Mesendoderm (in vitro differentiated cells): ENCODE data around the gene DPH2.
A peak's percentile ranks its signal among the peaks of the same experiment; 100 is the strongest.

Experiments
- DNase-seq: peaks from one replicate; pipeline ENCODE4 v3.0.0; 2013
- H2AK5ac ChIP-seq: 2 replicates; pipeline ENCODE4 v1.6.1; 2013; ENCODE audit warnings: low read length, inconsistent platforms
- H2BK120ac ChIP-seq: 2 replicates; pipeline ENCODE4 v1.6.1; 2013; ENCODE audit warnings: low read depth, mild to moderate bottlenecking, low read length, moderate library complexity, mixed read lengths
- H2BK15ac ChIP-seq: replicated peaks from 2 replicates; pipeline ENCODE4 v1.6.1; 2013; ENCODE audit warnings: low read depth, mild to moderate bottlenecking, moderate library complexity
- H2BK5ac ChIP-seq: 2 replicates; pipeline ENCODE4 v1.6.1; 2013; ENCODE audit warnings: low read length, inconsistent platforms
- H3K18ac ChIP-seq: 2 replicates; pipeline ENCODE4 v1.6.1; 2013; ENCODE audit warnings: mild to moderate bottlenecking, low read length, mixed read lengths
- H3K23ac ChIP-seq: one replicate; pipeline ENCODE4 v1.6.1; 2013; ENCODE audit warnings: low read length
- H3K27ac ChIP-seq: 2 replicates; pipeline ENCODE4 v1.5.1; 2013; ENCODE audit warnings: low read depth, mild to moderate bottlenecking, inconsistent platforms, low read length, moderate library complexity
- H3K27me3 ChIP-seq: 2 replicates; pipeline ENCODE4 v1.6.1; 2013; ENCODE audit warnings: low read length, control low read depth, mild to moderate bottlenecking, inconsistent platforms; ENCODE audit not compliant: insufficient read depth, poor library complexity
- H3K36me3 ChIP-seq: 2 replicates; pipeline ENCODE4 v1.6.1; 2013; ENCODE audit warnings: low read length, inconsistent platforms; ENCODE audit not compliant: control insufficient read depth, insufficient read depth
- H3K4ac ChIP-seq: one replicate; pipeline ENCODE4 v1.6.1; 2013; ENCODE audit warnings: low read depth, mild to moderate bottlenecking, low read length, moderate library complexity
- H3K4me1 ChIP-seq: 2 replicates; pipeline ENCODE4 v1.6.1; 2013; ENCODE audit warnings: low read depth, low read length, inconsistent platforms; ENCODE audit not compliant: control insufficient read depth
- H3K4me2 ChIP-seq: 2 replicates; pipeline ENCODE4 v1.6.1; 2013; ENCODE audit warnings: low read length
- H3K4me3 ChIP-seq: 2 replicates; pipeline ENCODE4 v1.5.1; 2013; ENCODE audit warnings: mild to moderate bottlenecking, low read length
- H3K56ac ChIP-seq: one replicate; pipeline ENCODE4 v1.6.1; 2013; ENCODE audit warnings: low read length
- H3K79me1 ChIP-seq: 2 replicates; pipeline ENCODE4 v1.6.1; 2013; ENCODE audit warnings: low read length, inconsistent platforms
- H3K79me2 ChIP-seq: 2 replicates; pipeline ENCODE4 v1.6.1; 2013; ENCODE audit warnings: mild to moderate bottlenecking, low read length; ENCODE audit not compliant: control insufficient read depth, insufficient read depth
- H3K9ac ChIP-seq: 2 replicates; pipeline ENCODE4 v1.6.1; 2013; ENCODE audit warnings: low read length, inconsistent platforms
- H4K5ac ChIP-seq: one replicate; pipeline ENCODE4 v1.6.1; 2013; ENCODE audit warnings: low read length
- H4K8ac ChIP-seq: one replicate; pipeline ENCODE4 v1.6.1; 2013; ENCODE audit warnings: low read depth, mild to moderate bottlenecking, control low read depth, low read length, moderate library complexity
- WGBS: extraction: QIAGEN DNeasy Blood & Tissue Kit; methylation state at CpG from one replicate; pipeline ENCODE4 v1.1.7; 2013; ENCODE audit warnings: low lambda C conversion rate, missing lambda C conversion rate; ENCODE audit not compliant: insufficient coverage; ENCODE audit errors: extremely low coverage; 5-methylcytosine and 5-hydroxymethylcytosine counted together

Gene DPH2

DNA sequence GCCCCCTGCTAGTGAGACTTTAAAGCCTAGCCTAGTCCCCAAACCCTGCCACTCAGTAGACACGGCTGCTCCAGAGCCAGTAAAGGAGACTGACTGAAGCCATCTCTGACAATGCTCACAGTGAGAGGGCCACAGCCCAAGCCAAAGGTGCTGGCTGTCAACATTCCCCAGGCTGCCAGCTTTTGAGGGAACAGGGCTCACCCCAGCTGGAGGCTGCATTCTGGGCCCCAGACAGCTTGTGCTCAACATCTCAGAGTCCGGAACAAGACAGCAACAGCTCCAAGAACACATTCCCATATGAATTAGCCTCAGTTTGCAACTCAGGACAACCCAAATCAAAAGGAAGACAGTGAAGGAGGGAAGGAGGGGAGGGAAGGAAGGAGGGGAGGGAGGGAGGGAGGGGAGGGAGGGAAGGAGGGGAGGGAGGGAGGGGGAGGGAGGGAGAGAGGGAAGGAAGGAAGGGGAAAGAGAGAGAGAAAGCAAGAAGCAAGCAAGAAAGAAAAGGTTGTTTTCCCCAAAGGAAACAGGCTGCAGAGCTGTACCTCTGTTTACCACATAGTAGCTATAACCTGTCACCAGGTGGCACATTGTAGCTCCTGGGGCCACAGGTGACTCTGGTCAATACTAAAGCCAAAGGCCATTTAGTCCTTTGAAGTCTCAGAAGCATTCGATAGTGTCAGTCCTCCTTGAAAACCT lies 30.8 kb upstream of the DPH2 start:
- no peak overlapping the region for H3K18ac ChIP-seq
- no peak overlapping the region for H2BK5ac ChIP-seq
- peaks cover 7% of the 10 kb centered on the region for H3K4me1 ChIP-seq
- H3K23ac ChIP-seq = no peak overlapping the region
- no peaks in the 10 kb centered on the region for H3K27me3 ChIP-seq
- H3K79me1 ChIP-seq = no peaks in the 10 kb centered on the region
- DNase-seq = no peak
- no peak overlapping the region for H2BK120ac ChIP-seq
- H3K36me3 ChIP-seq = no peaks in the 10 kb centered on the region
- no peak overlapping the region for H3K27ac ChIP-seq
- H3K79me2 ChIP-seq = no peaks in the 10 kb centered on the region
- no peak overlapping the region for H2AK5ac ChIP-seq
- no peak overlapping the region for H3K4me3 ChIP-seq
- no peak overlapping the region for H4K5ac ChIP-seq
- no peak overlapping the region for H2BK15ac ChIP-seq
- no CpG with 5 or more reads among the region's 3 CpGs for WGBS
- H3K9ac ChIP-seq = no peak overlapping the region
- no peak overlapping the region for H4K8ac ChIP-seq
- no peak overlapping the region for H3K4ac ChIP-seq
- no peak overlapping the region for H3K4me2 ChIP-seq
- no peak overlapping the region for H3K56ac ChIP-seq

DNA sequence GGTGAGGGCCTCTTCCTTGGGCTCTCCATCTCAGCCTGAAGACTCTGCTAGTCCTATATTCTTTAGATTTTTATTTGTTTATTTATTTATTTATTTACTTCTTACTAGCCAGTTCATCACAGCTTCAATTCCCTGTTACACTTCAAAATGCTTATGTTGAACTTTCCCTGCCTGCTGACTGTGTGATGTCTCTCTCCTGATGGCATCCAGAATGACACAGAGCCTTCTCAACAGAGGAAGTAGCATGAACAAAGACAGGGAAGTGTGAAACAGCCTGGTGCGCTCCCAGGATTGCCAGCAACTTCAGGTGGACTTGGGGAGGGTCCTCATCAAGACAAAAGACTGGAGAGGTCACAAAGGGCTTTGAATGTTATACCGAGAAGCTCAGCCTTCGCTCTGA lies 27.4 kb upstream of the DPH2 start:
- Histone ChIP-seq H3K4me3 (no peak overlapping the region), H3K79me1 (no peaks in the 10 kb centered on the region), H3K4me2 (no peak overlapping the region), H3K23ac (no peak overlapping the region), H2BK5ac (no peak overlapping the region), H3K18ac (no peak overlapping the region), H3K36me3 (no peaks in the 10 kb centered on the region), H2BK120ac (no peak overlapping the region), H4K8ac (no peak overlapping the region), H2AK5ac (no peak overlapping the region), H3K9ac (no peak overlapping the region), H3K79me2 (no peaks in the 10 kb centered on the region), H3K4ac (no peak overlapping the region), H3K4me1 (no peaks in the 10 kb centered on the region), H3K27ac (no peak overlapping the region), H2BK15ac (no peak overlapping the region), H4K5ac (no peak overlapping the region), H3K56ac (no peak overlapping the region), H3K27me3 (no peaks in the 10 kb centered on the region)
- no peak for DNase-seq
- no CpG with 5 or more reads among the region's 3 CpGs for WGBS

DNA sequence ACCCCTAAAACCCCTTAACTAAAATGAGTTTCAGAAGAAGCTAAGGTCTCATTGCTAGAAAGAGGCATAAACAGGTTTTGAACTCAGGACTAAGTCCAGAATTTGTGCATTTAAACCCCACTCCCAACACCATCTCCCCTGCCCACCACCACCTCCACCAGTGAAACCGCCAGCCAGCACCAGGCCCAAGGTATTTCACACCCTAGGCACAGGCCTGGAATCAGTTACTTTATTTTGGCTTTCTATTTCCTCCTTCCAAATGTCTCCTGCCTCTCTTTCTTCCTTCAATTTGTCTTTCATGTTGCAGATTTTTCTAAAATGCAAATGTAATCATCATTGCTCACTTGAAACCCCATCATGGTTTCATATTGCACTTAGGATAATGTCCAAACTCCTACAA lies 24.9 kb upstream of the DPH2 start:
- no peak for DNase-seq
- no peak overlapping the region for H2AK5ac ChIP-seq
- no peak overlapping the region for H2BK120ac ChIP-seq
- H3K36me3 ChIP-seq = no peaks in the 10 kb centered on the region
- no peak overlapping the region for H3K4me2 ChIP-seq
- H3K18ac ChIP-seq = no peak overlapping the region
- peaks cover 2% of the 10 kb centered on the region for H3K4me1 ChIP-seq
- H2BK15ac ChIP-seq = no peak overlapping the region
- no peak overlapping the region for H3K23ac ChIP-seq
- H3K56ac ChIP-seq = no peak overlapping the region
- no peak overlapping the region for H3K9ac ChIP-seq
- no peak overlapping the region for H2BK5ac ChIP-seq
- H3K79me2 ChIP-seq = no peaks in the 10 kb centered on the region
- H3K79me1 ChIP-seq = peaks cover 4% of the 10 kb centered on the region
- H3K4ac ChIP-seq = no peak overlapping the region
- no peak overlapping the region for H4K5ac ChIP-seq
- H3K4me3 ChIP-seq = no peak overlapping the region
- no CpG with 5 or more reads among the region's 1 CpG for WGBS
- no peak overlapping the region for H3K27ac ChIP-seq
- H4K8ac ChIP-seq = no peak overlapping the region
- no peaks in the 10 kb centered on the region for H3K27me3 ChIP-seq

DNA sequence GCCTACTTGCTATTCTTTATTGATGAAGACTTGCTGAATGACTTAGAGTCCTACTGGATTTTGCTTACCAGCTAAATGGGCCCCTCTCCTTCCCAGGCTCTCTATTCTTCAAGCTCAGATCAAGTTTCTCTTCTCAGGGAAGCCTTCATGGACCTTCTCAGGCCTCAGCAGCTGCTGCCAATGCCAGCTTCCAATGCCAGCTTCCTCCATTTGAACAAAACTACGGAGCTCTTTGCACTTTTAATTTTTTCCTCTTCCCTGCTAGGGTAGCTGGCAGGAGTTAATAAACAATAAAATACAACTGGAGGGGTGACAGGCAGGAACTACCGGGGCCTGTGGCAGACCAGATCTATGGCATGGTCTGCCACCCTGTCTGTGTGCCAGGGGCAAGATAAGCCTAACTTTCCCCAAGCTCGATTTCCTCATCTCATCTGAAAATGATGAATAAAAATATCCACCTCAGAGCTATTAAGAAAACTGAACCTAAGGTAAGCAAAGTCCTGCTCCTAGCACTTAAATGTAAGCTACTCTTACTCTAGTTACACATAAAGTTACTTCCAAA lies 24.1 kb upstream of the DPH2 start:
- no peak for DNase-seq
- Histone ChIP-seq H3K4me3 (no peak overlapping the region), H3K27ac (no peak overlapping the region), H3K79me2 (no peaks in the 10 kb centered on the region), H3K23ac (no peak overlapping the region), H3K56ac (no peak overlapping the region), H2BK15ac (no peak overlapping the region), H3K79me1 (peaks cover 4% of the 10 kb centered on the region), H3K18ac (no peak overlapping the region), H2AK5ac (no peak overlapping the region), H3K27me3 (no peaks in the 10 kb centered on the region), H3K4me2 (no peak overlapping the region), H2BK120ac (no peak overlapping the region), H2BK5ac (no peak overlapping the region), H4K5ac (no peak overlapping the region), H3K4me1 (peaks cover 2% of the 10 kb centered on the region), H3K4ac (no peak overlapping the region), H4K8ac (no peak overlapping the region), H3K9ac (peak overlapping the region; percentile 23), H3K36me3 (no peaks in the 10 kb centered on the region)
- no CpG with 5 or more reads among the region's 3 CpGs for WGBS

DNA sequence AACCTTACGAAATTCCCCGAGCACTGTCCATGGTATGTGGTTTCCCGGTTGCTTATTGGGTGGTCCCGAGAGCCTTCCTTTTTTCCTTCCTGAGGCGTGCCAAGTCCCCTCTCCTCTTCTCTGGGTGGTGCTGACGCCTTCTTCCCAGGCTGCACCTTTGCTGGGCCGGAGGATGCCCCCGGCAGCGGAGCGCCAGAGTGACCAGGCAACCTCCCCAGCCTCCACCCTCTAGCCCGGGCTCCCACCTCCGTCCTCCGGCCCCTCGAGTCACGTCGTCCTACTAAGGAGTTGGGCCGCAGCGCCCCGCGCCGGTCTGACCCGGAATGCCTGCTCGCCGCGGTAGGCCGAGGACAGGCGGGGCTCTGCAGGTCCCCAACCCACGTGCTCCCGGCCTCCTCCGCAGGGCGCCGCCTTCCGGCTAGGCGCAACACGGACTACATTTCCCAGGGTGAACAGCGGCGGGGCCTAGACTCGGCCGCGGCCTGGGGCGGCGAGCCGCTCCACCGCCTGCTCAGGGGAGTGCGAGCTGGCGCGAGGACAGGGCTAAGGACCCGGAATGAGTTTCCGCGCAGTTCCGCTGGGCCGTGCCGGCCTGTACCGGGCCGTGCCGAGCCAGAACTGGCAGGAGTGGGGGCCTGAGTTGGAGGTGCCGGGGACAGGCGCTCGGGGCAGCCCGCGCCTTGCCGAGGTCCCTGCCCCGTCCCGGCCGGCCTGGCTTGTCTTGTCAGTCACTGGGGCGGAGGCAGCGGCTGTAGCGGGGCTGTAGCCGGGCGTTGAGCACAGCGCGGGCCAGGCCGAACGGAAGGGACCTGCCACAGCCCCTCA lies 23.4 kb upstream of the DPH2 start, which contains the start of gene IPO13:
TSS of gene IPO13 (plus strand) at position 715 of the 825 bp plus-strand sequence. CDS start 651 bp downstream, outside the sequence.
- no peak within 1 kb of the TSS for H2BK120ac ChIP-seq
- no peak within 1 kb of the TSS for H2BK15ac ChIP-seq
- H3K56ac ChIP-seq = peak within 1 kb of the TSS; percentile 98
- H3K27ac ChIP-seq = peak within 1 kb of the TSS; percentile 46
- H4K5ac ChIP-seq = no peak within 1 kb of the TSS
- H3K18ac ChIP-seq = no peak within 1 kb of the TSS
- no peaks in the 10 kb centered on the region for H3K36me3 ChIP-seq
- H3K4ac ChIP-seq = no peak within 1 kb of the TSS
- no CpG with 5 or more reads among the region's 74 CpGs for WGBS
- H3K23ac ChIP-seq = no peak within 1 kb of the TSS
- peak within 1 kb of the TSS; percentile 83 for H3K4me3 ChIP-seq
- H2BK5ac ChIP-seq = peak within 1 kb of the TSS; percentile 66
- H3K79me1 ChIP-seq = peaks cover 4% of the 10 kb centered on the region
- H3K27me3 ChIP-seq = no peaks in the 10 kb centered on the region
- peak within 1 kb of the TSS; percentile 57 for H3K4me2 ChIP-seq
- peak; percentile 98 for DNase-seq
- no peak within 1 kb of the TSS for H2AK5ac ChIP-seq
- peak within 1 kb of the TSS; percentile 95 for H3K9ac ChIP-seq
- H3K4me1 ChIP-seq = peaks cover 2% of the 10 kb centered on the region
- H4K8ac ChIP-seq = no peak within 1 kb of the TSS
- H3K79me2 ChIP-seq = no peaks in the 10 kb centered on the region
